ENCODE results near the gene FAM98C.

- no peak for TF ChIP-seq POLR2A (IDR thresholded peaks at IDR 0.05)
- no peak for TF ChIP-seq POLR2AphosphoS5 (IDR thresholded peaks at IDR 0.05)
These were observed 42.5 kb downstream of the FAM98C start for GRCh38 chr19:38445362-38445761.

Measured in upper lobe of left lung (tissue), 4 donors.